Panc1 (cell line): ENCODE results near the gene GOLGA1. TPM values are rescaled to one million over a fixed set of nuclear protein-coding genes. Genes with fewer than 3 reads are reported as not detected.

Source experiments
- ATAC-seq: fragments of 200-7000 bp; cut with Tn5 transposase; 2 replicates; pipeline ENCODE4 v1.9.1; 2020; ENCODE audit warnings: mild to moderate bottlenecking, moderate library complexity
- BruUV-seq: library from RNA; stranded (reverse); fragments of 400-500 nt; replicated peaks from 2 replicates; lab custom pipeline; 2021; lab: Mats Ljungman, UMichigan
- CTCF ChIA-PET: fragments of 300-600 bp; sonication (Branson Sonifier 250); formaldehyde crosslinking; loops from one replicate; lab custom pipeline; 2022; ENCODE audit warnings: antibody characterized with exemption; lab: Charles Lee
- POLR2A ChIA-PET: fragments of 300-600 bp; sonication (Branson Sonifier 250); formaldehyde crosslinking; loops from one replicate; lab custom pipeline; 2022; ENCODE audit warnings: antibody characterized with exemption; lab: Charles Lee
- DNase-seq: peaks from one replicate; pipeline ENCODE4 v3.0.0-alpha.2; 2010; ENCODE audit warnings: low read depth, low spot score
- H3K27ac ChIP-seq: 2 replicates; pipeline ENCODE4 v1.5.1; 2011; ENCODE audit warnings: mild to moderate bottlenecking, low read length, inconsistent platforms
- H3K27me3 ChIP-seq: fragments of 200-500 bp; sonication (Bioruptor generic); 2 replicates; pipeline ENCODE4 v1.6.0; 2014; ENCODE audit warnings: low read length, inconsistent platforms; ENCODE audit not compliant: control insufficient read depth, insufficient read depth
- H3K36me3 ChIP-seq: fragments of 200-500 bp; sonication (Bioruptor generic); 2 replicates; pipeline ENCODE4 v1.5.1; 2014; ENCODE audit warnings: inconsistent platforms, mild to moderate bottlenecking, low read length, moderate library complexity; ENCODE audit not compliant: control insufficient read depth, insufficient read depth
- H3K4me1 ChIP-seq: 2 replicates; pipeline ENCODE4 v1.5.1; 2011; ENCODE audit warnings: inconsistent platforms, mild to moderate bottlenecking, low read length, moderate library complexity; ENCODE audit not compliant: control insufficient read depth, insufficient read depth
- H3K4me3 ChIP-seq, 2 experiments: 2 replicates each; pipeline ENCODE4 v1.5.1; 2011 to 2012; ENCODE audit warnings: low read depth in 2 of 2, low read length in 2 of 2, mild to moderate bottlenecking in 2 of 2, inconsistent platforms in 1 of 2, moderate library complexity in 1 of 2
- H3K9me3 ChIP-seq: fragments of 200-500 bp; sonication (Bioruptor generic); 2 replicates; pipeline ENCODE4 v1.5.1; 2014; ENCODE audit warnings: low read depth, mild to moderate bottlenecking, inconsistent platforms, low read length, moderate library complexity; ENCODE audit not compliant: control insufficient read depth, insufficient read depth
- POLR2AphosphoS5 ChIP-seq: IDR thresholded peaks from 2 replicates; pipeline ENCODE4 v1.6.1; 2012; ENCODE audit warnings: mild to moderate bottlenecking, low read depth, low read length, moderate library complexity
- REST ChIP-seq, 2 experiments: IDR thresholded peaks; 2 replicates each; pipeline ENCODE4 v1.6.1; 2011 to 2012; ENCODE audit warnings: low read depth in 2 of 2, control low read depth in 1 of 2, low read length in 1 of 2, mild to moderate bottlenecking in 1 of 2, moderate library complexity in 1 of 2; ENCODE audit not compliant: insufficient read depth in 1 of 2
- SIN3A ChIP-seq: IDR thresholded peaks from 2 replicates; pipeline ENCODE4 v1.6.1; 2012; ENCODE audit warnings: low read depth, mild to moderate bottlenecking, low read length, moderate library complexity, borderline replicate concordance; ENCODE audit not compliant: insufficient read depth
- TCF7L2 ChIP-seq: IDR thresholded peaks from 2 replicates; pipeline ENCODE4 v1.6.1; 2011; ENCODE audit warnings: mild to moderate bottlenecking, low read depth, low read length, inconsistent platforms
- in situ Hi-C: cut with HindIII; loops from 2 replicates; pipeline ENCODE4 v1.10.0; 2016; ENCODE audit warnings: low sequenced_read_pairs, low pct_unique_long_range_greater_than_20kb
- intact Hi-C: fragments of 100-400 bp; cut with micrococcal nuclease; formaldehyde crosslinking; loops from one replicate; pipeline ENCODE4 v1.10.0; 2022; ENCODE audit not compliant: unreplicated experiment
- total RNA-seq: library from RNA; stranded (reverse); gene quantifications from one replicate; pipeline ENCODE4 v1.2.1, GENCODE V29; 2021; ENCODE audit not compliant: unreplicated experiment
- TF ChIP-seq, protein P1 (sequence below): fragments of 450-650 bp; IDR thresholded peaks from 2 replicates; pipeline ENCODE4 v1.5.1; 2017; ENCODE audit warnings: mild to moderate bottlenecking

GOLGA1 gene
- total RNA-seq, 1 experiment from 2014 or later = 15.5 TPM

GRCh38 chr9:124843456-124844034 lies 97.3 kb downstream of the GOLGA1 start:
- ChIA-PET CTCF (interaction anchor here (1.3 kb wide), 1 partner anchor 9 kb away, joined by 4 read pairs; no protein-coding TSS in a partner anchor), POLR2A (interaction anchor here (0.6 kb wide), 1 partner anchor 48 kb away, joined by 3 read pairs; no protein-coding TSS in a partner anchor)
- DNase-seq (no peak), ATAC-seq (no peak)
- no peaks in the 10 kb centered on the region for H3K4me1 ChIP-seq
- no TSS peak for BruUV-seq
- H3K27ac ChIP-seq = no peak overlapping the region
- in situ Hi-C loops (no loop called here), intact Hi-C loops (no loop called here)
- no peaks in the 10 kb centered on the region for H3K27me3 ChIP-seq
- H3K9me3 ChIP-seq = no peaks in the 10 kb centered on the region
- H3K36me3 ChIP-seq = no peaks in the 10 kb centered on the region
- TF ChIP-seq POLR2AphosphoS5 = no peak
- TF ChIP-seq TCF7L2 = no peak
- TF ChIP-seq, protein P1, sequence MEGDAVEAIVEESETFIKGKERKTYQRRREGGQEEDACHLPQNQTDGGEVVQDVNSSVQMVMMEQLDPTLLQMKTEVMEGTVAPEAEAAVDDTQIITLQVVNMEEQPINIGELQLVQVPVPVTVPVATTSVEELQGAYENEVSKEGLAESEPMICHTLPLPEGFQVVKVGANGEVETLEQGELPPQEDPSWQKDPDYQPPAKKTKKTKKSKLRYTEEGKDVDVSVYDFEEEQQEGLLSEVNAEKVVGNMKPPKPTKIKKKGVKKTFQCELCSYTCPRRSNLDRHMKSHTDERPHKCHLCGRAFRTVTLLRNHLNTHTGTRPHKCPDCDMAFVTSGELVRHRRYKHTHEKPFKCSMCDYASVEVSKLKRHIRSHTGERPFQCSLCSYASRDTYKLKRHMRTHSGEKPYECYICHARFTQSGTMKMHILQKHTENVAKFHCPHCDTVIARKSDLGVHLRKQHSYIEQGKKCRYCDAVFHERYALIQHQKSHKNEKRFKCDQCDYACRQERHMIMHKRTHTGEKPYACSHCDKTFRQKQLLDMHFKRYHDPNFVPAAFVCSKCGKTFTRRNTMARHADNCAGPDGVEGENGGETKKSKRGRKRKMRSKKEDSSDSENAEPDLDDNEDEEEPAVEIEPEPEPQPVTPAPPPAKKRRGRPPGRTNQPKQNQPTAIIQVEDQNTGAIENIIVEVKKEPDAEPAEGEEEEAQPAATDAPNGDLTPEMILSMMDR = no peak
- TF ChIP-seq REST (IDR thresholded peaks at IDR 0.05; ENCODE audit: insufficient read depth in 1 of 2, low read depth in 2 of 2, low read length in 1 of 2) = no peak
- TF ChIP-seq SIN3A = no peak
- H3K4me3 ChIP-seq = no peak overlapping the region

DNA sequence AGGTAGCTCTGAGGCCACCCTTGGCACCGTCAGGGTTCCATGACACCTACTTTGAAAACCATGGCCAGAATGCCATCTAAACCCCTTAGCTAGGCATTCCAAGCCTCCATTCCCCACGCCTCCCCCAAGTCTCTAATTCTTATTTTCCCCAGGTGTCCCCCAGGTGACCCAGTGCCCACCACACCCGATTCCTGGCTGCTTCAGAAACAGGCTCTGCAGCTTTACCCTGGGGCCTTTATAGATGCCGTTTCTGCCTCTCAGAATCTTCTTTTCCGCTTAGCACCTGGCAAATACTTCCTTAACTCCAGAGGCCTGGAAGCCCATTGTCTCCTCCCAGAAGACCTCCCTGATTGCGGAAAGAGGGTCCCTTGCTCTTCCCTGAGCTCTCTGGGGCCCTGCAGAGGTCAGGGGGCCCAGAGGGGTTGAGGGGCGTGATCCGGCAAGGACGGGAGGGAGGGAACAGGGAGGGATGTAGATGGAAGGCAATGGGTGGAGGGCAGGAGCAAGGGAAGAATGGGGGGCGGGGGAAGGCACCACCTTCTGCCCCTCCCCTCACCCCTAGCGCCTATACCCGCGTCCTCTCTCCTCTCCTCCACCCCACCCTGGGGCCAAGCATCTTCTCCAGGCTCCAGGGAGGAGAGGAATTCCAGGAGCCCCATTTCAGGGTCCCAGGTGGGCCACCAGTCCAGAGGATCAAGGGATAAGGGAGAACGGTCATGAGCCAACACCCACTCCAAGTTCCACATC lies 99.6 kb downstream of the GOLGA1 start:
- ChIA-PET CTCF (interaction anchor here (0.7 to 1.8 kb wide), 5 partner anchors 7 to 64 kb away, joined by 3 to 9 read pairs (median 7); partner anchors contain the start of genes OLFML2A and WDR38), POLR2A (no interaction called here)
- Histone ChIP-seq H3K4me1 (no peaks in the 10 kb centered on the region), H3K9me3 (no peaks in the 10 kb centered on the region), H3K4me3 (no peak overlapping the region), H3K27me3 (no peaks in the 10 kb centered on the region), H3K36me3 (no peaks in the 10 kb centered on the region), H3K27ac (no peak overlapping the region)
- BruUV-seq = no TSS peak
- TF ChIP-seq POLR2AphosphoS5 (no peak), SIN3A (no peak), REST (IDR thresholded peaks at IDR 0.05; ENCODE audit: insufficient read depth in 1 of 2, low read depth in 2 of 2, low read length in 1 of 2) (no peak), TCF7L2 (no peak)
- TF ChIP-seq, protein P1 = no peak
- intact Hi-C loops = no loop called here
- ATAC-seq (no peak), DNase-seq (no peak)
- in situ Hi-C loops = no loop called here
